KMS-11 (cell line): ENCODE results near the gene BLACAT1.

Source experiments
- H2AFZ ChIP-seq: fragments of 200-600 bp; sonication (generic); 2 replicates; pipeline ENCODE4 v1.6.1; 2016; ENCODE audit warnings: antibody characterized with exemption, mixed run types, low read depth
- H3K27ac ChIP-seq: fragments of 200-600 bp; sonication (generic); 2 replicates; pipeline ENCODE4 v1.6.1; 2016; ENCODE audit warnings: mild to moderate bottlenecking, mixed run types
- H3K27me3 ChIP-seq: fragments of 200-600 bp; sonication (generic); 2 replicates; pipeline ENCODE4 v1.6.1; 2017; ENCODE audit warnings: mild to moderate bottlenecking, low read depth, mixed run types, moderate library complexity; ENCODE audit not compliant: insufficient read depth
- H3K36me3 ChIP-seq: fragments of 200-600 bp; sonication (generic); 2 replicates; pipeline ENCODE4 v1.6.1; 2017; ENCODE audit warnings: mild to moderate bottlenecking, mixed run types; ENCODE audit not compliant: insufficient read depth
- H3K4me1 ChIP-seq: fragments of 200-600 bp; sonication (generic); 2 replicates; pipeline ENCODE4 v1.6.1; 2016; ENCODE audit warnings: mild to moderate bottlenecking, low read depth, mixed run types; ENCODE audit not compliant: poor library complexity, severe bottlenecking
- H3K4me2 ChIP-seq: fragments of 200-600 bp; sonication (generic); 2 replicates; pipeline ENCODE4 v1.7.0; 2016; ENCODE audit warnings: mild to moderate bottlenecking, mixed run types
- H3K4me3 ChIP-seq: fragments of 200-600 bp; sonication (generic); IDR thresholded peaks from 2 replicates; pipeline ENCODE4 v1.6.1; 2017; ENCODE audit warnings: low read depth, low read length, mixed read lengths; ENCODE audit not compliant: insufficient read depth
- H3K79me2 ChIP-seq: fragments of 200-600 bp; sonication (generic); 2 replicates; pipeline ENCODE4 v1.6.1; 2016; ENCODE audit warnings: low read depth, mixed run types; ENCODE audit not compliant: insufficient read depth
- H3K9ac ChIP-seq: fragments of 200-600 bp; sonication (generic); 2 replicates; pipeline ENCODE4 v1.6.1; 2016; ENCODE audit warnings: mild to moderate bottlenecking, mixed run types
- H4K20me1 ChIP-seq: fragments of 200-600 bp; sonication (generic); 2 replicates; pipeline ENCODE4 v1.6.1; 2016; ENCODE audit warnings: mild to moderate bottlenecking, mixed run types; ENCODE audit not compliant: insufficient read depth
- CTCF ChIP-seq: fragments of 200-600 bp; sonication (generic); conservative IDR thresholded peaks from 2 replicates; pipeline ENCODE4 v1.6.1; 2017; ENCODE audit warnings: low read depth, mild to moderate bottlenecking, antibody characterized with exemption, low read length, moderate library complexity, mixed read lengths

The BLACAT1 gene

GRCh38 chr1:205440121-205440475 is 15.7 kb downstream of the BLACAT1 start:
- Histone ChIP-seq H3K4me3 (peak overlapping the region; percentile 74), H3K4me2 (peak overlapping the region; percentile 89), H3K36me3 (no peaks in the 10 kb centered on the region), H3K27ac (peak overlapping the region; percentile 59), H3K9ac (peak overlapping the region; percentile 40; the same call in 1 of the 2 replicates), H3K4me1 (peaks cover 56% of the 10 kb centered on the region), H2AFZ (peak overlapping the region; percentile 80), H4K20me1 (no peaks in the 10 kb centered on the region), H3K79me2 (no peaks in the 10 kb centered on the region), H3K27me3 (peaks cover 6% of the 10 kb centered on the region; the same call in 1 of the 2 replicates)
- no peak for TF ChIP-seq CTCF

GRCh38 chr1:205438213-205439158 is 17.4 kb downstream of the BLACAT1 start:
- Histone ChIP-seq H3K4me1 (peaks cover 70% of the 10 kb centered on the region), H3K36me3 (no peaks in the 10 kb centered on the region), H3K4me2 (no peak overlapping the region), H3K4me3 (no peak overlapping the region), H3K79me2 (no peaks in the 10 kb centered on the region), H2AFZ (no peak overlapping the region), H3K27me3 (peaks cover 6% of the 10 kb centered on the region; the same call in 1 of the 2 replicates), H4K20me1 (no peaks in the 10 kb centered on the region), H3K9ac (no peak overlapping the region), H3K27ac (no peak overlapping the region)
- TF ChIP-seq CTCF: no peak

GRCh38 chr1:205437570-205437969 is 18.3 kb downstream of the BLACAT1 start:
- Histone ChIP-seq H2AFZ (no peak overlapping the region), H3K27ac (no peak overlapping the region), H3K27me3 (peaks cover 6% of the 10 kb centered on the region; the same call in 1 of the 2 replicates), H3K4me3 (no peak overlapping the region), H3K9ac (no peak overlapping the region), H4K20me1 (no peaks in the 10 kb centered on the region), H3K79me2 (no peaks in the 10 kb centered on the region), H3K4me1 (peaks cover 70% of the 10 kb centered on the region), H3K36me3 (no peaks in the 10 kb centered on the region), H3K4me2 (no peak overlapping the region)
- TF ChIP-seq CTCF: no peak

- Histone ChIP-seq H2AFZ (no peak overlapping the region), H3K9ac (no peak overlapping the region), H3K4me3 (no peak overlapping the region), H4K20me1 (no peaks in the 10 kb centered on the region), H3K4me2 (no peak overlapping the region), H3K27ac (no peak overlapping the region), H3K27me3 (peaks cover 6% of the 10 kb centered on the region; the same call in 1 of the 2 replicates), H3K4me1 (peaks cover 65% of the 10 kb centered on the region), H3K79me2 (no peaks in the 10 kb centered on the region), H3K36me3 (no peaks in the 10 kb centered on the region)
- no peak for TF ChIP-seq CTCF
These were observed 19.0 kb downstream of the BLACAT1 start for GRCh38 chr1:205436776-205437410.
